GM18909 (cell line): Measurements from ENCODE around the gene RAB23.

Experiments used
- ATAC-seq: cut with Tn5 transposase; IDR thresholded peaks from one replicate; pipeline ENCODE4 v1.9.1; 2021; ENCODE audit warnings: mild to moderate bottlenecking; ENCODE audit not compliant: unreplicated experiment, poor library complexity

RAB23 gene

GRCh38 chr6:57193177-57193576, 28.9 kb downstream of the RAB23 start:
- no peak for ATAC-seq

- no peak for ATAC-seq
Observed at GRCh38 chr6:57190140-57190539, 32.0 kb downstream of the RAB23 start.

DNA sequence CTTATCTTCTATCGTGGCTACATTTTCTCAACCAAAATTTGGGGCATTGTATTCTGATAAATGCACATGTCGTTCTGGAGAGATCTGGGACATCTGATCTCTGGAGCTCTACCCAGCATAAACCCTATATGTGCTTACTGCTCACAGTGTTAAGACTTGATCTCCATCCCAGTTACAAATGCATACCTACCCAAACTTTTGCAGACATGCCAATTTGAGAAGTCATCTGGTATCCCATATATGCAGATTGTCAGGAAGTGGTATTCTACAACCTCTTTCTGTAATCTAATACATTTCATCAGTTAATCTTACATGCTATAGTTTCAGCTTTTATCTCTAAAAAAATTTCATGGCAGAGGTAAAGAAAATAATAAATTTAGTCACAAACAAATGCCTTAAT, 38.8 kb downstream of the RAB23 start:
- no peak for ATAC-seq

DNA sequence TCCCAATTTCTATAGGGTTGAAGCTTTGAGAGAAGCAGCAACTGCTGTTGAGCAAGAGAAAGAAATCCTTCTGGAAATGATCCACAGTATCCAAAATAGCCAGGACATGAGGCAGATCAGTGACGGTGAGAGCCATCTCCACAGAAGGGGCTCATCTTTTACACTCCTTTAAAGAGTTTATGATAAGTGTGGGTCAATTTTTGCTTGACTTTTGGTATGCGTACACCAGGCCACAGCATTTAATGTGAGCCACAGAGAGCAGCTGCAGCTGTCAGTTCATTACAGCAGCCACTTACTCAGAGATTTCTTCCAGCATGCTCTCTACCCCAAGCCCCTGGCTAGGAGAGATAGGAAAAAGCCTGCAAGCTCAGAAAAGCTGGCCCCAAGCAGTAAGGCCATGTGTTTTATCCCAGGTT, 40.1 kb downstream of the RAB23 start:
- ATAC-seq = no peak

DNA sequence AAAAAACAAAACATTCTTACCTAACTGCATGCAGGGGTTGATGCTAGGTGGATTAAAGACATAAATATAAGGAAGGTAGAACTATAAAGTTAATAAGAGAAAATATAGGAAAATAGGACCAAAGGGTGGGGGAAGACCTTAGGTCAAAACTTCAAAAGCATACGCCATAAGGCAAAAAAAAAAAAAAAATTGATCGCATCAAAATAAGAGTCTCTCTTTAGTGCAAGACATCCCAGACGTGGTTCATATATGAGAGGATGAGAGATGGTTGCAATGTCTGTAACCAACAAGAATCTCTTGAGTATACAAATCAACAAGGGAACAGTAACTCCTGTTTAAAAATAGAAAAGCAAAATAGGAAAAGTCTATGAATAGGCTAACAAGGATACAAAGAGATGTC, 41.5 kb downstream of the RAB23 start:
- no peak for ATAC-seq

GRCh38 chr6:57177545-57178265, 44.4 kb downstream of the RAB23 start:
- ATAC-seq = no peak

- no peak for ATAC-seq
Observed at GRCh38 chr6:57174511-57174907, 47.6 kb downstream of the RAB23 start.

GRCh38 chr6:57173886-57174510, 48.1 kb downstream of the RAB23 start:
- no peak for ATAC-seq

- no peak for ATAC-seq
Observed at GRCh38 chr6:57173056-57173885, 48.8 kb downstream of the RAB23 start.

- ATAC-seq = peak; percentile 91
Observed at GRCh38 chr6:57172136-57173055, 49.7 kb downstream of the RAB23 start, which contains the start of gene BAG2. BAG2 (plus strand) TSS chr6:57172326; CDS start chr6:57172698, 372 bp downstream.

DNA sequence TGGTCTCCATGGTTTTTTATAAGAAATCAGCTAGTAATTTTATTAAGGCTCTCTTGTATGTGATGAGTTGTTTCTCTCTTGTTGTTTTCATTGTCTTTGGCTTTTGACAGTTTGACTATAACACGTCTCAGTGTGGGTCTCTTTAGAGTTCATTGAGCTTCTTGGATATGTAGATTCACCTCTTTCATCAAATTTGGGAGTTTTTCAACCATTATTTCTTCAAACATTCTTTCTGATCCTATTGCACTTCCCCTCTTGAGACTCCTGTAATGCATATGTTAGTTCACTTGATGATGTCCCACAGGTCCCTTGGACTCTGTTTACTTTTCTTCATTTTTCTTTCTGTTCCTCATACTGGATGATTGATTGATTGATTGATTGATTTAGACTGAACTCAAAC, 57.0 kb downstream of the RAB23 start:
- no peak for ATAC-seq

DNA sequence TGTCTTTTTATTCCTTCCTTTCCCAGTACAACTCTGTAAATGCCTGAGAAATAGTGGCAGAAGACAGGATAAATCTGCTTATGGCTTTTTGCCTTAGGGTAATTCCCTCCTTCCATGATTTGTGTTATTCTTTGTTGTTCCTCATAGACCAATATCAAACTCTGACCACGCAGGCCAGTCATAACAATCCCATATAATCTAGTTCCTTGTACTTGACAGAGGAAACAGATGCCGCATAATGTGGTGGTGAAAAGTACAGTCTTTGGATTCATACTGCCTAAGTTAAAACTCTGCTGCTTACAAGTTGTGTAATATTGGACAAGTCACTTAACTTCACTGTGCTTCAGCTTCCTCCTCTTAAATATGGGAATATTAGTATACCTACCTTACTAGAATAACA, 58.2 kb downstream of the RAB23 start:
- no peak for ATAC-seq

GRCh38 chr6:57162516-57162915, 59.6 kb downstream of the RAB23 start:
- ATAC-seq = no peak

- no peak for ATAC-seq
Observed at GRCh38 chr6:57162028-57162427, 60.1 kb downstream of the RAB23 start.

DNA sequence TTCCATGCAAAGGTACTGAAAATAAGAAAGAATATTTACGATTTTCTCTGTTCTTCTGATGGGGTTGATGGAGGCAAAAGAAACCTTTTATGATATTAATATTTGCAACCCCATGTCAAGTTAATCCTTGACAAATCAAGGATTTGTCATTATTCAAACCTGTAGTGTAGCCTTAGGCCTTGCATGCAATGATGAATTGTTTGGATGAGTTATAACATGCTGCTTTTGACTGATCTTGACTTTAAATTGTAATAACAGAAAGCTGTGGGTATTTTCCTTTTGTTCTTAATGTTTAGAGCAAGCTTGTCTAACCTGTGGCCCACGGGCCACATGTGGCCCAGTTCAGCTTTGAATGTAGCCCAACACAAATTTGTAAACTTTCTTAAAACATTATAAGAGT, 63.0 kb downstream of the RAB23 start:
- ATAC-seq = no peak

DNA sequence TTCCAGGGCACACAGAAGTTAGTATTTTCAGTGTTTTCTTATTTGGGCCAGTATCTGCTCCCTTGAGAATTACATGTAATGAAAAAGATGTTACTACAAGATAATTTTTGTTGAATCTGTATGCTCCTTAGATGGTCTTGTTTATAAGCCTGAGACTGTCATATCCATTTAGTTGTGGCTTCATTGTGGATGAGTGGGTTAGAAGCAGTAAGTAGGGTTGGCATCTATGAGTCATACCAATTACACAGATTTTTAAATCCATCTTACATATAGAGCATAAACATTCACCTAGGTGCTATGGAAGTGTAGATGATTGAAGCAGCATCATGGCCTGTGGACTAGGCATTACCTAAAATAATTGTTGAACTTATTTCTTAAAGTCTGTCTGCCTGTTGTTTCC, 63.4 kb downstream of the RAB23 start:
- ATAC-seq = no peak

DNA sequence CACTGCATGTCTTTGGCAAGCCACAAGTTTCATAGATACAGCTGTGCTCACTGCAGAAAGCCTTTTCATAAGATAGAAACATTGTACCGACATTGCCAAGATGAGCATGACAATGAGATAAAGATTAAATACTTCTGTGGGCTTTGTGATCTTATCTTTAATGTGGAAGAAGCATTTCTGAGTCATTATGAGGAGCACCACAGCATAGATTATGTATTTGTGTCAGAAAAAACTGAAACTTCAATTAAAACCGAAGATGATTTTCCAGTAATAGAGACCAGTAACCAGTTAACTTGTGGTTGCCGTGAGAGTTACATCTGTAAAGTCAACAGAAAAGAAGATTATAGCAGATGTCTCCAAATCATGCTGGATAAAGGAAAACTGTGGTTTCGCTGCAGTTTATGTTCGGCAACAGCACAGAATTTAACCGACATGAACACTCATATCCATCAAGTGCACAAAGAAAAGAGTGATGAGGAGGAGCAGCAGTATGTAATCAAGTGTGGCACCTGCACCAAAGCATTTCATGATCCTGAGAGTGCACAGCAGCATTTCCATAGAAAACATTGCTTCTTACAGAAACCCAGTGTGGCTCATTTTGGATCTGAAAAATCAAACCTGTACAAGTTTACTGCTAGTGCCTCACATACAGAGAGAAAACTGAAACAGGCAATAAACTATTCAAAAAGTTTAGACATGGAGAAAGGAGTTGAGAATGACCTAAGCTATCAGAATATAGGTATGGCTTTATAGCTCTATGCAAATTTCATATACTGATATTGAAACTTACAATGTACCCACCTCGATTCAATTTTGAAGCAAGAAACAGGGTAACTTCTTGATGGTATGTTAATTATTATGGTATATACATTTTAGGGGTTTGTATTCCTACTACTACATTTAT, 73.9 kb downstream of the RAB23 start:
- ATAC-seq = no peak

- no peak for ATAC-seq
Observed at GRCh38 chr6:57147401-57147800, 74.7 kb downstream of the RAB23 start.

DNA sequence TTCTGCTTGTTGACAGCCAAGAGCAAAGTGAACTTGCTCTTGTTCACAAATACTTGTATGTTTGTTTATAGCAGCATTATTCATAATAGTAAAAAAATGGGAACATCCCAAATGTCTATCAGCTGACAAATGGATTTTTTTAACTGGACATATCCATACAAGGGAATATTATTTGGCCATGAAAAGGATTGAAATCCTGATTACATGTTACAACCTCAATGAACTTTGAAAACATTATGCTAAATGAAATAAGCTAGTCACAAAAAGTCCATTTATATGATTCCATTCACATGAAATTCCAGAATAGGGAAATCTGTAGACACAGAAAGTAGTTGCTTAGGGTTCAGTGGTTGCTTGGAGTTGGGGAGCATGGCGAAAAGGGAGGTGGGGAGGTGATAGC, 78.4 kb downstream of the RAB23 start:
- ATAC-seq = no peak
